ENCODE measurements around the gene MYO6.
"Not testable (repeated sequence)": the region's sequence is repeated elsewhere in the genome, so short reads cannot be mapped to it uniquely, and the experiment has no call there.

MYO6 gene

DNA sequence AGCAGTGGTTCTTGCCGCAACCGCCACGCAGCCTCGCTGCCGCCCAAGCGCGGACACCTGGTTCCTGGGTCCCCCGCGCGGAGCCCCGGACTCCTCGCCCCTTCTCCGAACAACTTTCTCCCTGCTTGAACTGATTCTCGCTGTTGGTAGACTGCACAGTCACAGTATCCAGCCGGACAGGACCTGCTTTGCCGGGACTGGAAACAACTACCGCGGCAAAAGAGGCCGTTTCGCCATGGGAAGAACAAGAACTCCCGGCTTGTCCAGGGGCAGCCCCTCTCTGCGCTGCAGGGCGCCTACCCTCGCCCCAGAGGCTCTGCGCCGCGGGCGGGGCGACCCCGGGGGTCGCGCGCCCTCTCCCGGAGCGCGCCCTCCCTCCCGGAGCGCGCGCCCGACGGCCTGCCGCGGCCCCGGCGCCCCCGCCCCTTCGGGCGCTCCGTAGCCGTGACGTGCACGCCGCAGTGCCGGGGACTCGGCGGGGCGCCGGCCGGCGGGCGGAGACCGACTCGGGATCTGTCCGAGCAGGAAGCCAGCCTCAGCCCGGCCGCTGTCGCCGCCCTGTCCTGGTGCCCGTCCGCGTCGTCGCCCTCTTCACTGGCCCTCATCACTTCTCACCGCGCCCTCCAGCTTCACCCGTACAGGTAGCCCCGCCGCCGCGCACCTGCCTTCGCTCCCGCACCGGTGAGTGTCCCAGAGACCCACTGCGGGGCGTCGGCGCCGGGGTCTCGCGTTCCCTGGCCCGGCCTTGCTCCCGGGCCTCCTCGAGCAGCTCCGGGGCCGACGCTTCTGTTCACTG, at the start of gene MYO6:
TSS of gene MYO6 (plus strand) at position 497 of the 796 bp plus-strand sequence. CDS start 68,309 bp downstream, outside the sequence.
- TF ChIP-seq FOXP2 (optimal IDR thresholded peaks at IDR 0.05; ENCODE audit: control extremely low read depth, extremely low read length, insufficient read depth), result no peak
- TF ChIP-seq POLR2AphosphoS5 (IDR thresholded peaks at IDR 0.05; ENCODE audit: borderline replicate concordance, low read depth, low read length), result peak; percentile 55; the same call in 1 of the 2 replicates
- DNase-seq (ENCODE audit: low read depth, low spot score), result no peak
- no peaks in the 10 kb centered on the region for H3K9me3 ChIP-seq (ENCODE audit: low read depth, low read length)
- no peaks in the 10 kb centered on the region for H3K36me3 ChIP-seq (ENCODE audit: insufficient read depth, low read length)
- peak within 1 kb of the TSS; percentile 93 for H3K4me3 ChIP-seq
- H3K9ac ChIP-seq (ENCODE audit: insufficient read length), result peak within 1 kb of the TSS; percentile 89
- no peak within 1 kb of the TSS for H3K27ac ChIP-seq

DNA sequence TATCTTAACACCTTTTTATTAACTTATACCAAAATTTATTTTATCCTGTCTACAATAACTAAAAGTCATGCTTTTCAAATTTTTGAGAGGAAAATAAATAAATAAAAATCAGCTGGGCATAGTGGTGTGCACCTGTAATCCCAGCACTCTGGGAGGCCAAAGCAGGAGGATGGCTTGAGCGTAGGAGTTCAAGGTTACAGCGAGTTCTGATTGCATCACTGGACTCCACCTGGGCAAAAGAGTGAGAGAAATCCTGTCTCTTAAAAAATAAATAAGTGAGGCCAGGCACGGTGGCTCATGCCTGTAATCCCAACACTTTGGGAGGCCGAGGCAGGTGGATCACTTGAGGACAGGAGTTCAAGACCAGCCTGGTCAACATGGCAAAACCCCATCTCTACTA, 40.7 kb upstream of the MYO6 start:
- not testable (repeated sequence) for H3K9ac ChIP-seq (ENCODE audit: insufficient read length); H3K4me3 ChIP-seq; H3K27ac ChIP-seq; DNase-seq (ENCODE audit: low read depth, low spot score); H3K9me3 ChIP-seq (ENCODE audit: low read depth, low read length)
- peaks cover 36% of the 10 kb centered on the region for H3K36me3 ChIP-seq (ENCODE audit: insufficient read depth, low read length)

DNA sequence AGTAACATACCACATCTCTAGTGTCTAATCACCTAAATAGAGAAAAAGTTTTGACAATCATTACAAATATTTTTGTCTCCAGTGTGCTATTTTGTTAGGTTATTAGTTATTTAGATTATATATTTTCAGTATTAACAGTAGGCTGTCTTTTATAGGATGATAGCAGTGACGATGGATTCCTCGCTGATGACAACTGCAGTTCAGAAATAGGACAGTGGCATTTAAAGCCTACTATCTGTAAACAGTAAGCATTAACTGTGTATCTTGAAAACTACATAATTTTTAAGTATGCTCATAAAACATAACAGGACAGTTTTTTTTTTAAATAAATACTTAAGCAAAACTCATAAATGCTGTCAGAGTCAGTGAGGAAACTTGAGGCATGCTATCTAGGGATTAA, 37.9 kb upstream of the MYO6 start:
- Histone ChIP-seq H3K36me3 (ENCODE audit: insufficient read depth, low read length) (peaks cover 56% of the 10 kb centered on the region), H3K4me3 (no peak overlapping the region), H3K9ac (ENCODE audit: insufficient read length) (no peak overlapping the region), H3K9me3 (ENCODE audit: low read depth, low read length) (no peaks in the 10 kb centered on the region), H3K27ac (no peak overlapping the region)
- DNase-seq (ENCODE audit: low read depth, low spot score), result no peak
- TF ChIP-seq EZH2 (IDR thresholded peaks at IDR 0.05) (no peak), FOXP2 (optimal IDR thresholded peaks at IDR 0.05; ENCODE audit: control extremely low read depth, extremely low read length, insufficient read depth) (no peak), POLR2AphosphoS5 (IDR thresholded peaks at IDR 0.05; ENCODE audit: borderline replicate concordance, low read depth, low read length) (no peak)

DNA sequence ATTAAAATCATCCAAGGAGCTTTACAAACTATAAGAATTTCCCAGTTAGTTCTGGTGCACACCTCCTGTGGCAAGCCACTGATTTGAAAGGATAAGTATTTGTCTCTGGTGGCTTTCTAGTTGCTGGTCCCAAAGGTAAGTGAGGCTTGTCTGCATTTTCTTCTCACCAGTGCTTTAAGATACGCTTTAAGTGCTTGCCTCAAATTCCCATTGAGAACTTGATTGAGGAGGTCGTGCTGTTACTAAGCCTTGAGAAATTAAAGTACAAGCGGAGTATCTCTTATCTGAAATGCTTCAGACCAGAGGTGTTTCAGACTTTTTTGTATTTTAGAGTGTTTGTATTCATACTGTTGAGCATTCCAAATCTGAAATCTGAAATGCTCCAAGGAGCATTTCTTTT, 29.9 kb upstream of the MYO6 start:
- TF ChIP-seq FOXP2 (optimal IDR thresholded peaks at IDR 0.05; ENCODE audit: control extremely low read depth, extremely low read length, insufficient read depth) (no peak), EZH2 (IDR thresholded peaks at IDR 0.05) (no peak)
- Histone ChIP-seq H3K9me3 (ENCODE audit: low read depth, low read length) (no peaks in the 10 kb centered on the region), H3K4me3 (no peak overlapping the region), H3K36me3 (ENCODE audit: insufficient read depth, low read length) (peaks cover 17% of the 10 kb centered on the region), H3K9ac (ENCODE audit: insufficient read length) (no peak overlapping the region), H3K27ac (no peak overlapping the region)
- DNase-seq (ENCODE audit: low read depth, low spot score), result no peak

DNA sequence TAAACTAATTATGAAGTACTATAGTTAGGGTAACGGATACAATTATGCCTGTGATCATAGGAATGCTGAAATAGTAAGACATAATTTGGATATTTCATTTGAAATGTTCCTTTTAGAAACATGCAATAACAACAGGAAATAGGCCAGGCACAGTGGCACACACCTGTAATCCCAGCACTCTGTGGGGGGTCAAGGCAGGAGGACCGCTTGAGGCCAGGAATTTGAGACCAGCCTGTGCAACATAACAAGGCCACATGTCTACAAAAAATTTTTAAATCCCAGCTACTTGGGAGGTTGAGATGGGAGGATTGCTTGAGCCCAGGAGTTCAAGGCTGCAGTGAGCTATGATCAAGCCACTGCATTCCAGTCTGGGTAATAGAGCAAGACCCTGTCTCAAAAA, 25.7 kb upstream of the MYO6 start:
- no peak for DNase-seq (ENCODE audit: low read depth, low spot score)
- H3K9ac ChIP-seq (ENCODE audit: insufficient read length), result no peak overlapping the region
- TF ChIP-seq FOXP2 (optimal IDR thresholded peaks at IDR 0.05; ENCODE audit: control extremely low read depth, extremely low read length, insufficient read depth) (no peak), EZH2 (IDR thresholded peaks at IDR 0.05) (no peak), POLR2AphosphoS5 (IDR thresholded peaks at IDR 0.05; ENCODE audit: borderline replicate concordance, low read depth, low read length) (no peak)
- H3K4me3 ChIP-seq, result no peak overlapping the region
- no peaks in the 10 kb centered on the region for H3K36me3 ChIP-seq (ENCODE audit: insufficient read depth, low read length)
- no peak overlapping the region for H3K27ac ChIP-seq
- no peaks in the 10 kb centered on the region for H3K9me3 ChIP-seq (ENCODE audit: low read depth, low read length)

- DNase-seq (ENCODE audit: low read depth, low spot score), result no peak
- no peak overlapping the region for H3K4me3 ChIP-seq
- no peak overlapping the region for H3K27ac ChIP-seq
- no peaks in the 10 kb centered on the region for H3K9me3 ChIP-seq (ENCODE audit: low read depth, low read length)
- no peaks in the 10 kb centered on the region for H3K36me3 ChIP-seq (ENCODE audit: insufficient read depth, low read length)
- no peak overlapping the region for H3K9ac ChIP-seq (ENCODE audit: insufficient read length)
- TF ChIP-seq POLR2AphosphoS5 (IDR thresholded peaks at IDR 0.05; ENCODE audit: borderline replicate concordance, low read depth, low read length) (no peak), EZH2 (IDR thresholded peaks at IDR 0.05) (no peak), FOXP2 (optimal IDR thresholded peaks at IDR 0.05; ENCODE audit: control extremely low read depth, extremely low read length, insufficient read depth) (no peak)
These were observed 21.8 kb upstream of the MYO6 start for GRCh38 chr6:75727206-75727605.

- not testable (repeated sequence) for DNase-seq (ENCODE audit: low read depth, low spot score); H3K4me3 ChIP-seq; H3K9ac ChIP-seq (ENCODE audit: insufficient read length); H3K36me3 ChIP-seq (ENCODE audit: insufficient read depth, low read length); H3K9me3 ChIP-seq (ENCODE audit: low read depth, low read length); H3K27ac ChIP-seq
These were observed 18.0 kb upstream of the MYO6 start for GRCh38 chr6:75731029-75731428.

DNA sequence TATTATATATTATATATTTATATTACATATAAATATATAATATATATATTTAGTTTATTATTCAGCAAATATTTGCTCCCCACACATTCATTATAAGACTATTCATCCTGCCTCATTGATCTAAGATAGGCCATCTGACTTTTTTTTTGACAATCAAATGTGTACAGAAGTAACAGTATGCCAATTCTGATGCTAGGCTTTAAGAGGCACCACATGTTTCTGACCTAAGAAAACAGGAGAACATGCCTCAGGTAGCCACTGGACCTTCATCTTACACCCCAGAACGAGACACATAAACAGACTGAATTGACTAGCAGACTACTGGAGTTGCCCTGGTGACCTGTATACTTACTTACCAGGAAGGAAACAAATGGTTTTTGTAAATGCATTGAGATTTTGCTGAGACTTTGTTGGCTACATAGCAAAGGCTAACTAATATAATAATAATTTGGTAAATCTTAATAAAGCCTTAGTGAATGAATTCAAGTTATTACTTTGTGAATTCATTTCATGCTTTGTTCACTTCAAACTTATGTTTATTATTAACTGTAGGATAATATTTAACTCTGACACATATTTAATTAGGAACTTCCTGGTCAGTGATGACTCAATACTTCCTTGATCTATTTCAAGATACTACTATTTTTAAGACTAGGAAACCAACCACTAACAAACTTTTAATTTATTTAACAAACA, 13.4 kb upstream of the MYO6 start:
- H3K4me3 ChIP-seq, result no peak overlapping the region
- no peak overlapping the region for H3K9ac ChIP-seq (ENCODE audit: insufficient read length)
- no peak overlapping the region for H3K27ac ChIP-seq
- H3K36me3 ChIP-seq (ENCODE audit: insufficient read depth, low read length), result no peaks in the 10 kb centered on the region
- TF ChIP-seq EZH2 (IDR thresholded peaks at IDR 0.05) (no peak), FOXP2 (optimal IDR thresholded peaks at IDR 0.05; ENCODE audit: control extremely low read depth, extremely low read length, insufficient read depth) (no peak), POLR2AphosphoS5 (IDR thresholded peaks at IDR 0.05; ENCODE audit: borderline replicate concordance, low read depth, low read length) (no peak)
- DNase-seq (ENCODE audit: low read depth, low spot score), result no peak
- no peaks in the 10 kb centered on the region for H3K9me3 ChIP-seq (ENCODE audit: low read depth, low read length)

- DNase-seq (ENCODE audit: low read depth, low spot score), result no peak
- Histone ChIP-seq H3K4me3 (no peak overlapping the region), H3K9me3 (ENCODE audit: low read depth, low read length) (no peaks in the 10 kb centered on the region), H3K36me3 (ENCODE audit: insufficient read depth, low read length) (no peaks in the 10 kb centered on the region), H3K27ac (no peak overlapping the region), H3K9ac (ENCODE audit: insufficient read length) (no peak overlapping the region)
- TF ChIP-seq EZH2 (IDR thresholded peaks at IDR 0.05) (no peak), FOXP2 (optimal IDR thresholded peaks at IDR 0.05; ENCODE audit: control extremely low read depth, extremely low read length, insufficient read depth) (no peak), POLR2AphosphoS5 (IDR thresholded peaks at IDR 0.05; ENCODE audit: borderline replicate concordance, low read depth, low read length) (no peak)
These were observed 5.1 kb upstream of the MYO6 start for GRCh38 chr6:75743971-75744370.

All from SK-N-MC (cell line).